HEK293 (cell line): Measurements from ENCODE around the gene RBFOX2.

Experiments
- CTCF ChIA-PET: fragments of 350-600 bp; formaldehyde crosslinking; extraction: SDS; loops from one replicate; lab custom pipeline; 2021; ENCODE audit warnings: antibody characterized with exemption; lab: Yijun Ruan, JAX
- POLR2A ChIA-PET: fragments of 300-600 bp; formaldehyde crosslinking; extraction: SDS; loops from one replicate; lab custom pipeline; 2020; ENCODE audit warnings: antibody characterized with exemption, inconsistent platforms; lab: Yijun Ruan, JAX
- H3K27ac ChIP-seq: fragments of 200-500 bp; sonication (Bioruptor generic); 2 replicates; pipeline ENCODE4 v1.5.1; 2014; ENCODE audit warnings: low read depth, low read length, control low read depth, inconsistent platforms; ENCODE audit errors: extremely low read depth
- H3K36me3 ChIP-seq, 2 experiments: fragments of 200-500 bp in 1 of 2; sonication (Bioruptor generic) in 1 of 2; 1 replicate in 1 of 2; 2 replicates in 1 of 2; pipeline ENCODE4 v1.5.1; 2014 to 2017; ENCODE audit warnings: inconsistent platforms in 2 of 2, low read length in 2 of 2; ENCODE audit not compliant: control insufficient read depth in 2 of 2, insufficient read depth in 1 of 2
- H3K4me1 ChIP-seq: fragments of 200-500 bp; sonication (Bioruptor generic); 2 replicates; pipeline ENCODE4 v1.5.1; 2014; ENCODE audit warnings: mild to moderate bottlenecking, low read length, inconsistent platforms; ENCODE audit not compliant: control insufficient read depth, insufficient read depth
- H3K4me3 ChIP-seq: 2 replicates; pipeline ENCODE4 v1.5.1; 2011; ENCODE audit warnings: low read depth, mild to moderate bottlenecking, control low read depth, low read length, moderate library complexity
- H3K9me3 ChIP-seq: fragments of 200-500 bp; sonication (Bioruptor generic); 2 replicates; pipeline ENCODE4 v1.5.1; 2014; ENCODE audit warnings: low read depth, low read length, inconsistent platforms; ENCODE audit not compliant: control insufficient read depth, insufficient read depth
- EGR2 ChIP-seq: fragments of 450-650 bp; formaldehyde crosslinking; IDR thresholded peaks from 2 replicates; pipeline ENCODE4 v1.5.1; 2016; ENCODE audit warnings: low read depth, missing biosample characterization, missing genetic modification characterization
- ELK4 ChIP-seq: IDR thresholded peaks from 2 replicates; pipeline ENCODE4 v1.6.1; 2011; ENCODE audit warnings: mild to moderate bottlenecking, low read depth, low read length, borderline replicate concordance
- GFI1B ChIP-seq: fragments of 450-650 bp; formaldehyde crosslinking; IDR thresholded peaks from 2 replicates; pipeline ENCODE4 v1.5.1; 2016; ENCODE audit warnings: missing biosample characterization, missing genetic modification characterization
- HIC1 ChIP-seq: fragments of 450-650 bp; formaldehyde crosslinking; IDR thresholded peaks from 2 replicates; pipeline ENCODE4 v1.5.1; 2016; ENCODE audit warnings: missing biosample characterization, missing genetic modification characterization
- KLF7 ChIP-seq: fragments of 450-650 bp; formaldehyde crosslinking; IDR thresholded peaks from 2 replicates; pipeline ENCODE4 v1.5.1; 2016; ENCODE audit warnings: missing biosample characterization, missing genetic modification characterization, borderline replicate concordance
- PRDM1 ChIP-seq: fragments of 450-650 bp; formaldehyde crosslinking; IDR thresholded peaks from 2 replicates; pipeline ENCODE4; 2016; ENCODE audit warnings: missing biosample characterization, missing genetic modification characterization
- ZBTB11 ChIP-seq: fragments of 450-650 bp; formaldehyde crosslinking; conservative IDR thresholded peaks from 2 replicates; pipeline ENCODE4 v1.5.1; 2016; ENCODE audit warnings: low read depth, missing biosample characterization, missing genetic modification characterization
- ZBTB26 ChIP-seq: fragments of 450-650 bp; formaldehyde crosslinking; optimal IDR thresholded peaks from 2 replicates; pipeline ENCODE3; 2016; ENCODE audit warnings: missing biosample characterization, mild to moderate bottlenecking, missing genetic modification characterization
- ZNF211 ChIP-seq: fragments of 450-650 bp; formaldehyde crosslinking; IDR thresholded peaks from 2 replicates; pipeline ENCODE4 v1.5.1; 2016; ENCODE audit warnings: low read depth, missing biosample characterization, missing genetic modification characterization
- ZNF248 ChIP-seq: fragments of 450-650 bp; formaldehyde crosslinking; IDR thresholded peaks from 2 replicates; pipeline ENCODE4 v1.5.1; 2017; ENCODE audit warnings: missing biosample characterization, missing genetic modification characterization
- ZNF350 ChIP-seq: fragments of 450-650 bp; formaldehyde crosslinking; IDR thresholded peaks from 2 replicates; pipeline ENCODE4 v1.5.0; 2017; ENCODE audit warnings: missing biosample characterization, mild to moderate bottlenecking, missing genetic modification characterization
- ZNF354C ChIP-seq: fragments of 450-650 bp; formaldehyde crosslinking; IDR thresholded peaks from 2 replicates; pipeline ENCODE4 v1.5.1; 2016; ENCODE audit warnings: missing biosample characterization, missing genetic modification characterization, low read depth, borderline replicate concordance
- ZNF416 ChIP-seq: fragments of 450-650 bp; formaldehyde crosslinking; IDR thresholded peaks from 2 replicates; pipeline ENCODE4 v1.5.1; 2016; ENCODE audit warnings: missing biosample characterization, missing genetic modification characterization
- ZNF600 ChIP-seq: fragments of 450-650 bp; formaldehyde crosslinking; IDR thresholded peaks from 2 replicates; pipeline ENCODE4 v1.5.1; 2016; ENCODE audit warnings: missing biosample characterization, missing genetic modification characterization
- ZNF791 ChIP-seq: fragments of 450-650 bp; formaldehyde crosslinking; IDR thresholded peaks from 2 replicates; pipeline ENCODE4 v1.5.1; 2016; ENCODE audit warnings: missing biosample characterization, missing genetic modification characterization
- ZNF830 ChIP-seq: fragments of 450-650 bp; IDR thresholded peaks from 2 replicates; pipeline ENCODE4 v1.5.0; 2018; ENCODE audit warnings: missing biosample characterization, missing genetic modification characterization, low read depth, mild to moderate bottlenecking, moderate library complexity
- ZSCAN5A ChIP-seq: fragments of 450-650 bp; formaldehyde crosslinking; IDR thresholded peaks from 2 replicates; pipeline ENCODE4 v1.5.1; 2016; ENCODE audit warnings: missing biosample characterization, missing genetic modification characterization

RBFOX2 gene

GRCh38 chr22:35923026-35923425, 105.6 kb downstream of the RBFOX2 start:
- no peaks in the 10 kb centered on the region for H3K36me3 ChIP-seq
- CTCF ChIA-PET = interaction anchor here (0.6 to 3.3 kb wide), 11 partner anchors 8 to 572 kb away, joined by 3 to 17 read pairs (median 3); partner anchors contain the start of gene RBFOX2
- no peak overlapping the region for H3K27ac ChIP-seq
- H3K4me1 ChIP-seq = no peaks in the 10 kb centered on the region
- TF ChIP-seq ZSCAN5A (tag by site-specific recombination) (no peak), ZBTB11 (tag by site-specific recombination) (no peak), ZNF211 (tag by site-specific recombination) (no peak), ZNF354C (tag by site-specific recombination) (no peak), GFI1B (no peak), ZNF791 (tag by site-specific recombination) (no peak), ZNF248 (no peak), ELK4 (no peak), ZNF600 (tag by site-specific recombination) (no peak), PRDM1 (no peak), ZBTB26 (tag by site-specific recombination) (no peak), ZNF830 (tag by site-specific recombination) (no peak), ZNF350 (tag by site-specific recombination) (no peak), HIC1 (tag by site-specific recombination) (no peak), KLF7 (no peak), ZNF416 (tag by site-specific recombination) (no peak), EGR2 (no peak)
- H3K4me3 ChIP-seq = no peak overlapping the region
- POLR2A ChIA-PET = no interaction called here
- H3K9me3 ChIP-seq = no peaks in the 10 kb centered on the region
